GM10266 (cell line): ENCODE data around the gene HEG1.

Experiments
- DNase-seq: peaks from one replicate; pipeline ENCODE4 v3.0.0; 2012; ENCODE audit errors: extremely low spot score
- TF ChIP-seq, protein P1 (sequence below): IDR thresholded peaks from 2 replicates; pipeline ENCODE4 v1.5.1; 2012; ENCODE audit warnings: mild to moderate bottlenecking, low read depth; ENCODE audit not compliant: control insufficient read depth, insufficient read depth; ENCODE audit errors: missing control alignments

HEG1 gene

DNA sequence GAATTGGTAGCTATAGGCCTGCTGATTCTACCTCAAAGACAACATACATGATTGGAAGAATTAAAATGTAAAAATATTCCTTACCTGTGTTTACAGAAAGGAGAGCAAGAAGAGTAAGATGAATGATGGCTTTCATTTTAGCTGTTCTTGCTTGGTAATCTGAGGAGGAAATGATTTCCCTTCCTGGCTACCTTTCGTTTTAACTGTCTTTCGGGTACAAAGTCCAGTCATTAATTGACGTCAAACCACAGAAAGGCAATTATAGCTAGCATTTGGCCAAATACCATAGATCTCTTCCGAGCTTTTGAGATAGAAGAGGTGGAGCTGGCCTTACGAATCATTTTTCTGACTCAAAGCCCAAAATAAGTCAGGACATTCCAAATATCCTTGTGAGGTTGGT is 121.2 kb downstream of the HEG1 start, which contains the start of gene MUC13:
Gene MUC13, minus strand, starts transcription at position 175 of the 400 bp plus-strand sequence. Its CDS starts 39 bp downstream, at position 136.
- no peak for DNase-seq
- TF ChIP-seq, protein P1, sequence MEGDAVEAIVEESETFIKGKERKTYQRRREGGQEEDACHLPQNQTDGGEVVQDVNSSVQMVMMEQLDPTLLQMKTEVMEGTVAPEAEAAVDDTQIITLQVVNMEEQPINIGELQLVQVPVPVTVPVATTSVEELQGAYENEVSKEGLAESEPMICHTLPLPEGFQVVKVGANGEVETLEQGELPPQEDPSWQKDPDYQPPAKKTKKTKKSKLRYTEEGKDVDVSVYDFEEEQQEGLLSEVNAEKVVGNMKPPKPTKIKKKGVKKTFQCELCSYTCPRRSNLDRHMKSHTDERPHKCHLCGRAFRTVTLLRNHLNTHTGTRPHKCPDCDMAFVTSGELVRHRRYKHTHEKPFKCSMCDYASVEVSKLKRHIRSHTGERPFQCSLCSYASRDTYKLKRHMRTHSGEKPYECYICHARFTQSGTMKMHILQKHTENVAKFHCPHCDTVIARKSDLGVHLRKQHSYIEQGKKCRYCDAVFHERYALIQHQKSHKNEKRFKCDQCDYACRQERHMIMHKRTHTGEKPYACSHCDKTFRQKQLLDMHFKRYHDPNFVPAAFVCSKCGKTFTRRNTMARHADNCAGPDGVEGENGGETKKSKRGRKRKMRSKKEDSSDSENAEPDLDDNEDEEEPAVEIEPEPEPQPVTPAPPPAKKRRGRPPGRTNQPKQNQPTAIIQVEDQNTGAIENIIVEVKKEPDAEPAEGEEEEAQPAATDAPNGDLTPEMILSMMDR = no peak

DNA sequence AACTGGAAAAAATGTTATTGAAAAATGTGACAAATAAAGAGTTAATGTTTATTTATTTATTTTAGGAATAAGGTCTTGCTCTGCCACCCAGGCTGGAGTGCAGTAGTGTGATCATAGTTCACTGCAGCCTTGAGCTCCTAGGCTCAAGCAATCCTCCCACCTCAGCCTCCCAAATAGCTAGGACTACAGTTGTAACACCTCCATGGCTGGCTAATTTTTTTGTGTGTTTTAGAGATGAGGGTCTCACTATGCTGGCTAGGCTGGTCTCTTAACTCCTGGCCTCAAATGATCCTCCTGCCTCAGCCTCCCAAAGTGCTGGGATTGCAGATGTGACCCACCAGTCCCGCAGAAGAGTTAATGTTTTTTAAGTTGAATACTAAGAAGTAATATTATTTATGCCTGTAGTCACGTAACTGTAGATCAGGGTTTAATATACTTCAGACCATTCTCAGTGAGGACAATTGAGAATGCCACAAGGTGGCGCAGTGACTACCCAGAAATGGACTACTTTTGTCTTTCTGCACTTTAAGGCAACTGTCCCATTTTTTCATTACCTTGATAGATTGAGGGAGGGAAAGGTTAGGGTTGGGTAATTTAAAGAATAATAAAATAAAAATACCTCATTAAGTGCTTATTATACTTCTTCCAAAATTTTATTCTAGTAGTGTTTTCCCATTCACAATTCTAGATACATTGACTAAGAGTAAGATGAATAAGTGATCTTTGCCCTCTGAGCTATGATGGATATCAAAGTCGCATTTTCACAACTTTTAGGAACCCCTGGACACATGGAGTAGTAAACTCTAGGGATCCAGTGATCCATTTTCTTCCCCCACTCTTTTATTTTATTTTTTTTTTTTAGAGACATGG is 127.2 kb downstream of the HEG1 start:
- TF ChIP-seq, protein P1 = peak; percentile 74

DNA sequence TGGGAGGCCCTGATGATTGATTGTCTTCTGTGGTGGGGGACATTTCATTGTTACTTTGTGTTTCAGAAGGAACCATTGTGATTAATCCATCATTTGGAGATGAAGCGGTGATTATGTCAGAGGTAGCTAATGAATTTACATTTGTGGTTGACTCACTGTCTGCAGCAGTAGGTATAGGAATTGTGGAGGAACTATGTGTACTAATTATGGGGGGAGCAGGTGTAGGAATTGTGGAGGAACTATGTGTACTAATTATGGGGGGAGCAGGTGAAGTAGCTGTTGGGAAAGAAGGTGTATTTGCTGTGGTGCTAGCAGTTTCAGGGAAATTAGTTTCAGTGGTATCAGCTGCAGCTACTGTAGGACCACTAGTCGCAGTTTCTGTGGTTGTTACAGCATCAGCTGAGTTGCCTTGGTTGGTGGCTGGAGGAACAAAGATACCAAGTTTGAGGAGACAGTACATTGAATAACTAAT is 128.2 kb downstream of the HEG1 start:
- peak; percentile 22 for DNase-seq
- TF ChIP-seq, protein P1 = no peak

More for the DNA sequence above, 127.2 kb downstream of the HEG1 start:
- peak; percentile 47 for DNase-seq

DNA sequence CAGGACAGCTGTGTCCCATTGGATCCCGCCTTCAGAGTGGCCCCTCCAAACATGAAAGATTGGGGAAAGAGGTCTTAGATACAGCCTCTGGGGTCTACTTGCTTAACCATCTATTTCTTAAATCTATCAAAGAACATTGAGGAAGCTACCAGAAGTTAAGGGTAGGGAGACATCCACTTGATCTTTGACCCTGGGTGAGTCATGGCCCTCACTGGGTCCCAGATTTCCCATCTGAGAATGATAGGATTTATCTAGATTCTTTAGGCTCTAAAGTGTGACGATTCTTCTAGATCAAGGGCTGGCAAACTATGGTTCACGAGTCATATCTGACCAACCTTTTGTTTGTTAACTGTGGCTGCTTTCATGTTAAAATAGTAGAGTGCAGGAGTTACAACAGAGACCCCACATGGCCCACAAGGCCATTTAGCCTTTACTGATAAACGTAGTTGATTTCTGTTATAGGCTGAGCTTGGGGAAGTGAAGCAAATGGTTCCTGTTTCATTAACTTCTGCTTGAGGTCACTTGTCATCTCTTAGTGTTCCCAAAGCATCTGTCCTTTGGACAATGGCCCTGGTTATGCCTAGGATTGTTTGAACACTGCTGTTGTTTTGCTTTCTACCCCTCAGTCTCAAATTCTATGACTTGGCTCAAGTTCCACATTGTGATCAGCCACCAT is 129.2 kb downstream of the HEG1 start:
- DNase-seq = no peak
- TF ChIP-seq, protein P1 = no peak

DNA sequence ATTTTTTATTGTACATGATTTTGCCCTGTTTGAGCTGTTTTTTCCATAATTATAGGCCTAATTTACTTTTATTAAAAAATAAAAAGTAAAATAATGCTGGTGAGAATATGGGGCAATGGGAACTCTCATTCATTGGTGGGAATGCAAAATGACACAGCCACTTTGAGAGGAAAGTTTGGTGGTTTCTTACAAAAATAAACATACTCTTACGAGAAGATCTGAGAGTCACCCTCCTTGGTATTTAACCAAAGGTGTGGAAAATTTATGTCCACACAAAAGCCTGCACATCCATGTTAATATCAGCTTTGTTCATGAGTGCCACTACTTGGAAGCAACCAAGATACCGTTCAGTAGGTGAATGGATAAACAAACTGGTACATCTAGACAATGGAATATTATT is 131.1 kb downstream of the HEG1 start:
- DNase-seq = no peak
- TF ChIP-seq, protein P1 = no peak

DNA sequence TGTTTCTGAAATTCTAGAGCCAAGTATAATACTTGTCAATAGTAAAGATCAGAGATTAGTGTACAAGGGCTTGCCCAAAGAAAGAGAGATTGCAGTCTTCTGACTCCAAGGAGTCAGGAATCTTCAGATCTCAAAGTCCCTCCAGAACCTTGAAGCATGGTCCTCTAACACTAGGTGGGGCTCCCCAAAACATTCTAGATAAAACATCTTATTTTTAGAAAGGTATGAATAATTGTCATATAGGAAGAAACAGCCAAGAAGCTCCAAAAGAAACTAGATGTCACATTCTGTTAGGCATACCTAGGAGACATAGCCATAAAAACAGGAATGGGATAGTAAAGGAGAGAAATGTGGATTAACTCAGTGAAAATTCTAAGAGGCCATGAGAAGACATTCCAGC is 132.0 kb downstream of the HEG1 start:
- DNase-seq = no peak
- TF ChIP-seq, protein P1 = peak; percentile 8
